Erythroblast (primary cell): ENCODE results near the gene CARD8.

Source experiments
- GATA1 ChIP-seq: IDR thresholded peaks from 2 replicates; pipeline ENCODE4 v1.6.1; 2011; ENCODE audit warnings: low read depth, mild to moderate bottlenecking, control low read depth, low read length, moderate library complexity
- POLR2A ChIP-seq: IDR thresholded peaks from 2 replicates; pipeline ENCODE4 v1.6.1; 2011; ENCODE audit warnings: mild to moderate bottlenecking, low read length

- TF ChIP-seq POLR2A (no peak), GATA1 (no peak)
These were observed 36.7 kb downstream of the CARD8 start for GRCh38 chr19:48218997-48219396.
